ENCODE measurements around the gene SLC12A7. TPM values are rescaled to one million over a fixed set of nuclear protein-coding genes. Genes with fewer than 3 reads are reported as not detected.

The SLC12A7 gene
- total RNA-seq, 1 experiment from 2014 or later = 134 TPM

DNA sequence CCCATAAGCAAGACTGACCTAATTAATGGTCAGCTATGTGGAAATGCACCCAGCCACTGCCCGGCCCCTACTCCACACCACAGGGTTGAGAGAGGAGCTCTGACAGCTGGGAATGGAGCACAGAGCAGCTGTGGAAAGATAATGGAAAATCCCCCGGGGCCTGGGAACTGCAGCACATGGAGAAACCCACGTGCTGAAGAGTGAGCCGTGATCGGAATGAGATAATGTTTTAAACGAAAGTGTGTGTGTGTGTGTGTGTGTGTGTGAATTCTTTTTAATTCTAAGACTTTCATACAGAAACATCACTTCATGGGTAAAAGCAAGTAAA, 13.1 kb upstream of the SLC12A7 start:
- DNase-seq (ENCODE audit: low spot score) = no peak

- DNase-seq (ENCODE audit: low spot score) = no peak
Measured at GRCh38 chr5:1124205-1125029, 12.6 kb upstream of the SLC12A7 start.

GRCh38 chr5:1123418-1124147, 11.7 kb upstream of the SLC12A7 start:
- DNase-seq (ENCODE audit: low spot score) = no peak

DNA sequence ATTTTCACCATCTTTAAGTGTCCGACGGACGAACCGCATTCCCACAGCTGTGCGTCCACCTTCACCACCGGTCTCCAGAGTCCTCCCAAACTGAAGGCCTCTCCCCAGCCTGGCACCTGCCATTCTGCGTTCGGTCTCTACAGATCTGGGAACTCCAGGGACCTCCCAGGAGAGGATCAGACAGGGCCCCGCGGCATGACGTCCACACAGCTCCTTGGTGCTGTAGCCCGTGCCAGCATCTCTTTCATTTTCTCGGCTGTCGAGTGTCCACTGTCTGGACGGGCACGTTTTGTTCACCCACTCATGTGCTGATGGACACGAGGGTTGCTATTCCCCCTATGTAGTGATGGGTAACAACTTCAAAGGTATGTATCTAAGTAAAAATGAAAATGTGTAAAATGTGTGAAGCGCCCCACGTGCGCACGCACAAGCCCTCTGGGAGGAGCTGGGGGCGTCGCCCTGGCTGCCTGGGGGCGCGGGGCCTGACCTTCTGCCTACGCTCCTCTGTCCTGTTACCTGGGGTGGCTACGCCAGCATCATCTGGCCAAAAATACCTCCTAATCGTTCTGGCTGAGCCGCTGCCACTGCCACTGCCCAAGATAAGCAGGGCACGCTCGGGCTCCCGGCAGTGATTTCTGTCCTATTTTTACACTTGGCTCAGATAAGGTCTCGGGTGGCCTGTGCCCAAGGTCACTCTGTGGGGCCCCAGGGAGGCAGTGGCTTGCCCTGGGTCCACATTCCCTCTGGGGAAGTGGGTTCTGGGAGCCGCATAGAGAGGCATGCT, 10.8 kb upstream of the SLC12A7 start:
- DNase-seq (ENCODE audit: low spot score) = no peak

- DNase-seq (ENCODE audit: low spot score) = no peak
Measured at GRCh38 chr5:1121891-1122290, 10.0 kb upstream of the SLC12A7 start.

- no peak for DNase-seq (ENCODE audit: low spot score)
Measured at GRCh38 chr5:1121044-1121443, 9.2 kb upstream of the SLC12A7 start.

GRCh38 chr5:1120236-1120999, 8.6 kb upstream of the SLC12A7 start:
- DNase-seq (ENCODE audit: low spot score) = no peak

DNA sequence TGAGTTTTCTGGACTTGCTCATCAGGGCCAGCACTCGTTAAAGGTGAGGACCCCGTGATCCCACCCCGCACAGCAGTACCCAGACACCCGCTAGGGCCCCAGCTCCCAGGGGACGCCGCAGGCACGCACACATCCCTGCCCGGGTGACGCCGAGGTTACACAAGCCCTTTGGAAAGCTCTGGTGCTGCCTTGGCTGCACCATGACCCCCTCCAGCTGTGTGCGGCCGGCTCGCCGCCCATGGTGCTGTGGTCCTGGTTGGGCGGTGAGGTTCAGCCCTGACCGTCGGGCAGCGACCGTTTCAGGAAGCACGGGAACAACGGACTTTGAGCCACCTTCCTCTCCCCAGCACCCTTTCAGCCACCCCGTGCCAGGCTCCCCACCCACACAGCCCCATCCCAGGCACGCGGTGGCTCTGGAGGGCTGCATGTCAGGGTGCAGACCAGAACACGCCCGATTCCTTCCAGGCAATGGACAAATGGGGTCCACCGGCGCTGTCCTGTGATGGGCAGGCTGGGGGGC, 7.5 kb upstream of the SLC12A7 start:
- peak; percentile 69 for DNase-seq (ENCODE audit: low spot score)

GRCh38 chr5:1118738-1119137, 6.9 kb upstream of the SLC12A7 start:
- DNase-seq (ENCODE audit: low spot score) = peak; percentile 65

- DNase-seq (ENCODE audit: low spot score) = peak; percentile 45
Measured at GRCh38 chr5:1118231-1118698, 6.4 kb upstream of the SLC12A7 start.

DNA sequence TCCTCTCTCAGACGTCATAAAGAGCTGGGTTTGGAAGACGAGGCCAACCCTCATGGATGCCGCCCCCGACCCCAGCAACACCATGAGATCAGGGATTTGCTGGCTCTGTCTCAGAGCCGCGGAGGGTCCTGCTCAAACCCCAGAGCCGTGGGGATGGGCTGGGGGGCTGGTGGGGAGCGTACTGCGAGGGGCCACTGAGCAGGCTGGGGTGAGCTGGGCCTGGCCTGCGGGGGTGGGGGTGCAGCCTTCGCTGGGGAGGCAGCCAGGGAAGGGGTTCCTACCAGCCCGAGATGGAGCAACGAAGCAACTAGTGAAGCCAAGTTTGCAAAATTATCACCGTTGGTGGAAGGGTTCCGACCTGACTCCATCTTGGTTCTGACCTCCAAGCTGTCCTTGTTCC, 5.1 kb upstream of the SLC12A7 start:
- DNase-seq (ENCODE audit: low spot score) = no peak

DNA sequence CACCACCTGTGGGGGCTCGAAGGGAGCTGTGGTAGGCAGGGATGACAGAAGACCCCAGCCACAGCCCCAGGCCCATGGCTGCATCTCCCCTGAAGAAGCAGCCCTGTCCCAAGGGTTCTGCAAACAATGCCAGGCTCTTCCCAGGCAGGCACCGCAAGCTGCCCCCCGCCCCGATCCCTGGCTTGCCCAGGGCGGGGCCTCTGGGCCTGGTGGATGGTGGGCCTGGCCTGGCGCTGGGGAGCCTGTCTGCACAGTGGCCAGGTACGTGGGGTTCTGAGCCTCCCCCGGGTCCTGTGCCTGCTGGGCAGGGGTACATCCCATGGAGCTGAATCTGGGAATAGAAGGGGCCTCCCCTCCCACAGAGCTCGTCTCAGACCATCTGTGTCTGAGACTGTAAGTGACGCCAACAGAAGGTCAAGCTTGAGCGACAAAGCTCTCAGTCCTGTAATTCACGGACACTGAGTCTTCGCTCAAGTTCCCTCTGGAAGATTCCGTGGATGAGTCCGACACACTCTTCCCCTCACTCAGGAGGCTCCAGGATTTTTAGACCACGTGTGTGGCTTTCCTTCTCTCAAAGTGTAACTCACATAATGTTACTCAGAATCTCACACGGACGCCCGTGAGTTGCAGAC, 4.4 kb upstream of the SLC12A7 start:
- DNase-seq (ENCODE audit: low spot score) = no peak

- no peak for DNase-seq (ENCODE audit: low spot score)
Measured at GRCh38 chr5:1115123-1115815, 3.4 kb upstream of the SLC12A7 start.

GRCh38 chr5:1113805-1114586, 2.1 kb upstream of the SLC12A7 start:
- no peak for DNase-seq (ENCODE audit: low spot score)

- DNase-seq (ENCODE audit: low spot score) = no peak
Measured at GRCh38 chr5:1113332-1113690, 1.4 kb upstream of the SLC12A7 start.

DNA sequence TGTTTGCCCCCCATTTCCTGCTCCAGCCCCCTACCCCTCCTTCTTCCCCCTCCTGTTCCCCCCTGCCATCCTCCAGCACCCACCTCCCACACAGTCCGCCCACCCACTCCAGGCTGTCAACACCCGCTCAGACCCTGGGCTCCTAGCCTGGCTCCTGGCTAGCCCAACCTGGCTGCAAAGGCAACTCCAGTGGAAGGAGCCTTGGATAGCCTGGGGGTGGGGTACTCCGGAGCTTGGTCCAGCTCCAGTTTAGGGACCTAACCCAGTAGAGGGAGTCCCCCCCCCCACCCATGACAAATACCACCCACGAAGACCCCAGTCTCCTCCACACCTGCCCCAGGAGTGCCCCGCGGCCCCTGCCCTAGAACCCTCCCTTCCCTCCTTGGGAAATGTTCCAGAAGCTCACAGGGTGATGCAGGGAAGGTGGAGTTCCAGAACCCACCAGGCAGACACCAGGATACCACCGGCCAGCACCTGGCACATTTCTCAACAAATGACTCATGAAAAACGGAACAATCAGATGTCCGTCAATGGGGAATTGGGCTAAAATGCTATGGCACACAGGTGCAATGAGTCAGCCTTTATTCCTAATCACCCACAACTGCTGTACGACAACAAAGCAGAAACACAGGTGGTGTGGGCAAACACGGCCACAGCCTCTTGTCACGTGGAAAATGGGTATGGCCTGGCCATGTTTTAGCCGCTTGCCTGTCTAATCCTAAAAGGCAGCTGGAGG, 901 bp upstream of the SLC12A7 start:
- DNase-seq (ENCODE audit: low spot score) = peak; percentile 89

- peak; percentile 71 for DNase-seq (ENCODE audit: low spot score)
Measured at GRCh38 chr5:1111241-1111726, 579 bp downstream of the SLC12A7 start.

Measured in HT-29 (cell line).